Measurements from ENCODE around the gene AHNAK. TPM values are rescaled to one million over a fixed set of nuclear protein-coding genes. Genes with fewer than 3 reads are reported as not detected.
A peak's percentile ranks its signal among the peaks of the same experiment; 100 is the strongest.

AHNAK gene
- polyA plus RNA-seq, 12 donors, result 101 to 395 (median 301) TPM

DNA sequence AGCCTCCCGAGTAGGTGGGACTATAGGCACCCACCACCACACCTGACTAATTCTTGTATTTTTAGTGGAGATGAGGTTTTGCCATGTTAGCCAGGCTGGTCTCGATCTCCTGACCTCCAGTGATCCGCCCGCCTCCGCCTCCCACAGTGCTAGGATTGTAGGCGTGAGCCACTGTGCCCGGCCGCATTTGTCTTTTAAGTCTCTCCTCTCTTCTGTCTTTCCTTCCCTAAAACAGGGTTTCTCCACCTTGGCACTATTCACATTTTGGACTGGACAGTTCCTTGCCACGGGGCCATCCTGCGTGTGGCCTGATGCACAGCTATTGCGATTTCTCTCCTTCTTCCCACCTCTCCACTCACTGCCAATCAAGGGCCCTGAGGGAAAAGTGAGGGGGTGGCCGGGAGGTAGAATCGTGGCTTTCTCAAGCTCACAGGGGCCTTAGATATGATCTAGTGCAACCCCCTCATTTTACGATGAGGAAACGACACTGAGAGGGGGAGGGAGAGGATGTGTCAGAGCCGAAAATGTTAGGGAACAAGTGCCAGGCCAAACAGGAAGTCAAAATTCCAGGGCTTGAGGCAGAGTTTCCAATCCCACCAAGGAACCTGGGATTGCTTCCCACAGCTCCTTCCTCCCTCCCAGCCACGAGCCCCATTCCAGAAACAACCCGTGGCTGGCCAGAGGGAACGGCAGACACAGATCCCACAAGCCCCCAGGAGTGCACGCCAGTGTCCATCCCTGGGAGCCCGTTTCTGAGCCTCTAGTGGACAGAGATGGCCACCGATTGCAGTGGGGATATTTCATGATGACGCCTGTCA lies 106.6 kb downstream of the AHNAK start:
- DNase-seq, result peak; percentile 84

DNA sequence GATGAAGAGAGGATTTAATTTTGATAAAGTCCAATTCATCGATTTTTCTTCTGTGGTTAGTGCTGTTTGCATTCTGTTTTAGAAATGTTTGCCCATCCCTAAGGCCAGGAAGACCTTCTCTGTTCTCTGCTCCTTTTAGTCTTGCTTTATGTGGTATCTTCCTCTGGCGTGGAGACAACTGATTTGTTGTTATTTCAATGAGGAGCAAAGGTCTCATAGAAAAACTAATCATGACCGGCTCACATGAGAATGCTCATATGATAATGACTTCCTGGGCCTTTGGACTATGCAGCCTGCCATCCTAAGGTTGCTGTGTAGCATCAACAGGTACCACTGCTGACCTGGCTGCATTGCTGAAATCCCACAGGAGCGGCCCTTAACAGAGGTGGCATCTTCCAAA lies 108.0 kb downstream of the AHNAK start:
- DNase-seq, result no peak

DNA sequence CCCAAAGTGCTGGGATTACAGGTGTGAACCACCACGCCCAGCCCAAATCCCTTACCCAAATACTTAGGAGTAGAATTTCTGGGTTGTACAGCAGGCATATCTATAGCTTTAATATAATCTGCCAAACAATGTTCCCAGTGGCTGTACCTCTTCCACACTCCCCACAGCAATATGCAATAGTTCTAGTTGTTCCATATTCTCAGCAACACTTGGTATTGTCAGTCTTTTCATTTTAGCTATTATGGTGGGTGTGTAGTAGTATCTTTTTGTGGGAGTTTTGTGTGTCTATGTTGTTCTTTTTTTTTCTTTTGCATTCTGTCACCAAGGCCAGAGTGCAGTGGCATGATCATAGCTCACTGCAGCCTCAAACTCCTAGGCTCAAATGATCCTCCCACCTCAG lies 109.0 kb downstream of the AHNAK start:
- DNase-seq, result no peak

DNA sequence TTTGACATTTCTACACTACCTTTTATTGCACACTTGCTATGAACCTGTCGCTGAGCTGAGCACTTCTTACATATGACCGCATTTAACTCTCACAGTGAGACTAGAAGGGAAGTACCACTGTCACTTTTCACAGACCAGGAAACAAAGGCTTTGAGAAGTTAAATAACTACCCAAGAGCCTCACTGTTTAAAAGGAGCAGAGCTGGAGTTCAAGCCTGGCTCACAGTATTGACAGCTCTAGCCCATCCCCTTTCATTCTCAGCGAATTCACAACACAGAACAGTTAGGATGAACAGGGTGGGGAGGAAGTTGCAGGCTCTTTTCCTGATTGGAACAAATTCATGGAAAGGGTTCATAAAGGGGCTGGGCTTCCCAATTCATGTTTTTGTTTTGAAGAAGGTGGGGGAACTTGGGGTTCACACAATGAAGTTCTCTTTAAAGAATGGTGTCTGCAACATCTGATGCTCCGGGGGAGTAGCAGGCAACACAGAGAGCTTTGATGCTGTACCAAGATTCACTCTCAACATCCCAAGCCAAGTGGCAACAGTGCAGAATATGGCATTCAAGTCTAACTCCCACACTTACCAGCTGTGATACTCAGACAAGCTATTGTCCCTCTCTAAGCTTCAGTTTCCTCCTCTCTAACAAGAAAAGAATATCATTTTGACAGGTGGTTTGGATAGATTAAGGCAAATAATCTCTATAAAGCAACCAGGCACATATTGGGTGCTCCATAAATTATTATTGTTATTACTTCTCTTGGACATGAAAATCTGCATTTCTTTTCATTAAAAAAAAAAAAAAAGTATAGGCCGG lies 110.6 kb downstream of the AHNAK start:
- no peak for DNase-seq

DNA sequence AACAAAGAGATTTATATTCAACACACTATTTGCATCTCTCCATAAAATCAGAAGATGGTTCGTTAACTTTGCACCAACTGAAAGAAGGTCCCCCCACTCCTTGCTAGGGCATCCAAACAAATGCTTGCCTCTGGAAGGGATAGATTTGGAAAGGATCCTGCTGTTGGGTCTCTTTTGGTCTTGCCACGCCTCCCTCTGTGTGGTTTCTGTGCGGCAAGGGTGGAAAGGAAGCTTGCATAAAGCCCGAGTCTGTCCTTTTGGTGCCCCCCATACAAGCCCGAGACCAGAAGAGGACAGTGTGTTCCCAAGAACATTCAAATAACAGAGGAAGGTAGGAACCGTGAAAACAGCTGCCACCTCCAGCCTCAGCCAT lies 112.7 kb downstream of the AHNAK start:
- DNase-seq, result no peak

DNA sequence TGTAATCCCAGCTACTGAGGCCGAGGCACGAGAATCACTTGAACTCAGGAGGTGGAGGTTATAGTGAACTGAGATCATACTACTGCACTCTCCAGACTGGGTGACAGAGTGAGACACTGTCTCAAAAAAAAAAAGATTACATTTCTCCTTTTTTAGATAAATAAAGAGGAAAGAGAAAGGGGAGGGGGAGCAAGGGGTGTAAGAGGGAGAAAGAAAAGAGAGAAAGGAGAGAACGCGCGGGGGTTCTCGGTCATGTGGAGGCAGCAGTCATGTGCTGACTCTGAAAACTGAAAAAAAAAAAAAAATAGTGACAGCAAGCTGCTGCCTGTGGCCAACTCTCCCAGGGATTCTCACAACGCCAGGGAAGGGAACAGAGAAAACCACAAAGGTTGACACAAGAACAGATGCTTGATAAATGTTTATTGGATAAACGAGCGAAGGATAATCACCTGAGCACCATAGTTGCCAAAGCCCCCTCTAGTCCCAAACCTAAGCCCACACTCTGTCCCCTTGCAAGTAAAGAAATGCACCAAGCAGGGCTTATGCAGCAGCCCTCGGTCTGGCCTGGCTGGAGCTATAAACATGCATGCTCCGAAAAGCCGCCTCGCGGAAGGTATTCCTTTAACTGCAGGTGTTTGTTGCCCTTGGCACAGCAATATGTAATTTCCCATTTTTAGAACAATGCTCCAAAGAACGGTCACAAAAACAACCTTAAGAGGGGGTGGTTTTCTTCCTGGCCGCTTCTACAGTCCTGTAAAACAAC lies 113.3 kb downstream of the AHNAK start:
- DNase-seq, result no peak

DNA sequence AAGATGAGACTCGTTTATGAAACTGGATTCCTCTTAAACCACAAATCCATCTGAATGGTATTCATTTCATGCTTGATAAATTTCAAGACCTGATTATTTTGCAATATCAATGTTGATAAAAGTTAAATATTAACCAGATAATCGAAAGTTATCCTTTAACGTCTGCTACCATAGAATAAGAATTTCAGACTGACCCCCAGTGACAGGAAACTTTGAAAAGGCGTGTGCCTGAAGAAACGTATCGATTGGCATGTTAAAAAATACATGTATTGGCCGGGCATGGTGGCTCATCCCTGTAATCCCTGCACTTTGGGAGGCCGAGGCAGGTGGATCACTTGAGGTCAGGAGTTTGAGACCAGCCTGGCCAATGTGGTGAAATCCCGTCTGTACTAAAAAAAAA lies 113.9 kb downstream of the AHNAK start:
- DNase-seq, result no peak

DNA sequence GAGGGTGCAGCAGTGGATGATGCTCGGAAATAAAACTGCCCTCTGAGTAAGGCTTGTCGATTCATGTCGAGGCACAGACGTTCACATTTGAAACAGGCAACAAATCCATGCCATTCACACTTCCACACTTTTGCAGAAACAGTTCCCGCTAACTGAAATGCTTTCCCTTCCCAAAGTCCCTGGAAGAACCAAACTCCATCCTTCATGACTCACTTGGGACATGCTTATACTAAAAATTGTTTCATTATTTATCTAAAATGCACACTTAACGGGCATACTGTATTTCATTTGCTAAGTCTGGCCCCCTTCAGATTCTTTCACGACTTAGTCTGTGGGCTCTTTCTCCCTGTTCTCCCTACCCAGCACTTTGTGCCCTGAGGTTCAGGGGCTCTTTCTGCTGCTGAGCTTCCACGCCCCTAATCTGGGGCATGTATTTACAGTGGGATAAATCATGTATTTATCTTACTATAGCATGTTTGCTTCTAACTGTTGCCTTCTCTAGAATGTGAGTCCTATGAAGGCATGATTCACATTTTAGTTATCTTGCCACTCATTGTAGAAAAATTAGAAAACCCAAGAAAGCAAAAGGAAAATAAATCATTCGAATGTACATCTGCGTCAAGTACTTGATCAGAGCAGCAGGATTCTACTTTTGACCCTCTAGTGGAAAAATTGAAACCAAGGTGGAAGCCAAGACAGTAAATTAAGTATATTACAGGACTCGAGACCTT lies 115.3 kb downstream of the AHNAK start:
- no peak for DNase-seq

DNA sequence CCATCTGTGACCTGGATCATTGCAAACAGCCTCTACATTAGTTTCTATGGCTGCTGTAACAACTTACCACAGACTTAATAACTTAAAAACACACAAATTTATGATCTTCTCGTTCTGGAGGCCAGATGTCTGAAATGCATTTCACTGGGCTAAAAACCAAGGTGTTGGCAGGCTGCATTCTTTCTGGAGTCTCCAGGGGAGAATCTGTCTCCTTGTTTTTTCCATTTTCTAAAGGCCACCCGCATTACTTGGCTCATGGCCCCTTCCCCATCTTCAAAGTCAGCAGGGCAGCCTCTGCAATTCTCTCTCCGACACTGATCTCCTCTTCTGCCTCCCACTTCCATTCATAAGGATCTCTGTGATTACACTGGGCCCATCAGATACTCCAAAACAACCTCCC lies 116.2 kb downstream of the AHNAK start:
- DNase-seq, result peak; percentile 73

DNA sequence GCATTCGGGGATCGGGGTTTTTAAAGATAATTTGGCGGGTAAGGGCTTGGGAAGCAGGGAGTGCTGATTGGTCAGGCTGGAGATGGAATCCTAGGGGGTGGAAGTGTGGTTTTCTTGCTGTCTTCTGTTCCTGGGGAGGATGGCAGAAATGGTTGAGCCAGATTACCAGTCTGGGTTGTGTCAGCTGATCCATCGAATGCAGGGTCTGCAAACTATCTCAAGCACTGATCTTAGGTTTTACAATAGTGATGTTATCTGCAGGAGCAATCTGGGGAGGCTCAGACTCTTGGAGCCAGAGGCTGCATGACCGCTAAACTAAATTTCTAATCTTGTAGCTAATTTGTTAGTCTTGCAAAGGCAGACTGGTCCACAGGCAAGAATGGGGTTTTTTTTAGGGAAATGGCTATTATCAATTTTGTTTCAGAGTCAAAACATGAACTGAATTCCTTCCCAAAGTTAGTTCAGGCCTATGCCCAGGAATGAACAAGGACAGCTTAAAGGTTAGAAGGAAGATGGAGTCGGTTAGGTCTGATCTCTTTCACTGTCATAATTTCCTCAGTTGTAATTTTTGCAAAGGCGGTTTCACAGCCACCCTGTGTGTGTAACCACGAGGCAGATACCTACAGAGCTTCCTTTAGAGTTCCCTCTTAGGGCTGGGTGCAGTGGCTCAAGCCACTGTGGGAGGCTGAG lies 117.6 kb downstream of the AHNAK start:
- no peak for DNase-seq

DNA sequence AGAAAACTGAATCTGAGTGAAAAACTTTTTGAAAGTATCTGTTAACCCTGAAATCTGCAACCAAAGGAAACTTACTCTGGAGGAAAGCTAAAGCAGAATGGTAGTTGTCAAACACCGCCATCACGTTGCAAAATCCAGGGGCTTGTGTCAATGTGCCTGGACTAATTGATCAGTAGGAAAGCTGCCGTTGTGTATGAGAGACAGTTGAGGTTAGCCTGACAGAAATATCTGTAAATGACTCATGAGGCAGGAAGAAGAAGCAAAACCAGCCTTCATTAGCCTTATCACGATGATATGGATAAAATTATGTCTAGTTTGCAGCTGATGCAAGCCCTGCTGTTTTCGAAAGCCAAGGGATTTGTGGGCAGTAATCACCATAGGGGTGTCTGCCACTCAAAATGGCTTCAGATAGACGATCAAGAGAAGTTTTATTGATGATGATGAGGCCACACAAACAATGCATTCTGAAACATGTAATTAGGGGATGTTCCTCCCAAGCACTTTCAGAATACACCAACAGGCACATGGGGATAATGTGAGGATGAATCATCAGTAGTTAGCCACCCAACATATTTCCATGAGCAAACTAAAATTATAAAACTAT lies 118.9 kb downstream of the AHNAK start:
- DNase-seq, result no peak

DNA sequence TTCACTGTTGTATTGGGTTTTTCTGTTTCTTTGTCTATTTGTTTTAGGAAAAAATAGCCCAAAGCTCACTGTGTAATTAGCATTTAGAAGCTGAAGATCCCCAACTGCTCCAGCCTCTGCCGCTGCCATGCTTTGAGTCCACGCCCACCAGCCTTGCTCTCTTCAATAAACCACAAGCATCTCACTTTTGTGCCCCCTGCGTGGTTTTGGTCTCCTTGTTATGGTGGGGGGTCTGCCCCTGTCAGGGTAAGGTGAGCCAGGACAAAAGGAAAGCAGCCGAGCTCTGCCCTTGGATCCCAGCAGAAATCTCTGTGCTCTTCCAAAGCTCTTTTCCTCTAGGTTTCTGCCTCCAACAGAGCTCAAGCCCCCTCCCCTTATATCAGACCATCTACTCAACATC lies 123.6 kb downstream of the AHNAK start:
- DNase-seq, result no peak

DNA sequence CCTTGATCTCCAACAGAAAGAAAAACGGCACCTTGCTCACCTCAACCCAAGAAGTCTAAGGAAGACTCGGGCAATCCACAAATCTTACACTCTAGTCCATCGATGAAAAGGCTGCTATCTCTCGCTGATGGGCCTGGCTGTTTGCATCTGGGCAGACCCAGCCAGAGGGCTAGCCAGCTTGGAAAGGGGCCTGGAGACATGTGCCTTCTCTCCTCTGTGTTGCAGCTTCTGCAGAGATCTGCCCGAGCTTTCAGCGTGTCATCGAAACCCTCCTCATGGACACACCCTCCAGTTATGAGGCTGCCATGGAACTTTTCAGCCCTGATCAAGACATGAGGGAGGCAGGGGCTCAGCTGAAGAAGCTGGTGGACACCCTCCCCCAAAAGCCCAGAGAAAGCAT lies 124.6 kb downstream of the AHNAK start:
- DNase-seq, result no peak

DNA sequence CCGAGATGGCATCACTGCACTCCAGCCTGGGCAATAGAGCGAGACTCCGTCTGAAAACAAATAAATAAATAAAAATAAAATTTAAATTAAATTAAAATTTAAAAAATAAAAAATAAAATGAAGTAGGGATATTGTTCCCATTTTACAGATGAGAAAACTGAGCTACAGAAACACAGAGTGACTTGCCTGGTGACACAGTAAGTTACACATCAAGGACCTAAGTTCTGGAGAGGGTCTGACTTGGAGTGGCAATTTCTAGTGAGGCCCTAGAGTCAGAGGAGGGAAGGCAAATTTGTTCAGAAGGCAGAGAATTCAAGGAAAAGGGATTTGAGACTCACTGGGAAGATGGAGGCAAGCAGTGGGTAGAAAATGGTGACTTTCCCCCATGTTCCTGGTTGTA lies 125.7 kb downstream of the AHNAK start:
- no peak for DNase-seq

DNA sequence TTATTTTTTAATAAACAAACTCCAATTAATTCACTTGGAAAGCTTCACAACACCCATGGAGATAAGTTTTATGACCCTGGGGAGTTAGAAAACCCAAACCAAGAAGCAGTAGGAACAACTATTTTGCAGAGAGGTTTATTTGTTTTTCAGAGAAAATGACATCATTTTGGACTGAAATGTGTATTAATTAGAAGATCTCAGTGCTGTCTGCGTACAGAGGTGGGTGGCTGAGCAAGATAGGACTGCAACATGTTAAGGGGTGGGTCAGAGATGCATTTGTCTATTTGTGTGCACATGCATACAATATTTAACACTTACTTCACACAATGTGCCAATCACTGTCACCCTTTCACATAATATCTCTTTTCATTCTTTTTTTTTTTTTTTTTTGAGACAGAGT lies 126.7 kb downstream of the AHNAK start:
- no peak for DNase-seq

DNA sequence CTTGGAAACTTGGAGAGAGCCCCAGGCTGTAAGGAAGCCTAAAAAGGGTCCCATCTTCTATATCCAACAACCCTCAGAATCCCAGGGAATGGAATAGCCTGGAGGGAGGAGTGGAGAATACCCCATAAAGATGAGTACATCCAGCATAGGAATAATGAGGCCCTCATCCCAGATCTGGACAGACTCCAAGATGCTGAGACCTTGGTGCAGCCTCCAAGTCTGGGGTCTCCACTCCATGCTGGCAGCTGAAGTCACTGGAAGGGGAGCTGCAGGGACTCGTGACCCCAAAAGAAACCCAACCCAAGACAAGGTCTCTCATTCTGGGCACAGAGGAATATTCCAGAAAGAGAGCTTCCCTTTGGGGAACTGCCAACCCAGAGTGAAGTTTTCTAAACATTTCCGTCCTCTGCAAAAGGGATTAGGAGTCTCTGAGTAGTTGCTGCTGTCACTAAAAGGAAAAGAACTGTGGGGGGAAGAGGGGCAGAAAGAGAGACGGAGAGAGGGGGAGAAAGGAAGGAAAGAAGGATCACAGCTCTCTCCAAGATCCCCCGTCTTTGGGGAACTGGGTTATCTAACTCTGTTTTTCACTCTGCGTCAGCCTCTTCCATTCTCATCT lies 127.2 kb downstream of the AHNAK start:
- DNase-seq, result no peak

DNA sequence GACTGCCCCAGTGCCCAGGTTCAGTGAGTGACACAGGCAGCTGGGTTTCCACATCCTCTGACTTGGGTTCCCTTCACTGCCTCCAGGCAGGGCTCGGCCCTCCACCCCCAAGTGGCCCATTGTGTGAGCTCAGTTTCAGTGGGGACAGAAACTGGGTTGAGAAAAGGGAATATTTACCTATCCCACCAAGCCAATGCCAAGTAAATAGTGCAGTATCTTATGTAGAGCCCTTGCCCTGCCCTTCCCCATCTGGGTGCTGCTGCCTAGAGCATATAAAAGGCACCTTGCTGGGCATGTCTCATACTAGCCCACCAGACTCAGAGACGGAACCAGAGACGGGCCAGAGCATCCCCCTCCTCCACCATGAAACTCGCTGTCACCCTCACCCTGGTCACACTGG lies 127.9 kb downstream of the AHNAK start, which contains the start of gene SCGB1A1:
SCGB1A1 (plus strand) TSS at position 301 of the 400 bp plus-strand sequence; CDS start at position 364, 63 bp downstream.
- no peak for DNase-seq

DNA sequence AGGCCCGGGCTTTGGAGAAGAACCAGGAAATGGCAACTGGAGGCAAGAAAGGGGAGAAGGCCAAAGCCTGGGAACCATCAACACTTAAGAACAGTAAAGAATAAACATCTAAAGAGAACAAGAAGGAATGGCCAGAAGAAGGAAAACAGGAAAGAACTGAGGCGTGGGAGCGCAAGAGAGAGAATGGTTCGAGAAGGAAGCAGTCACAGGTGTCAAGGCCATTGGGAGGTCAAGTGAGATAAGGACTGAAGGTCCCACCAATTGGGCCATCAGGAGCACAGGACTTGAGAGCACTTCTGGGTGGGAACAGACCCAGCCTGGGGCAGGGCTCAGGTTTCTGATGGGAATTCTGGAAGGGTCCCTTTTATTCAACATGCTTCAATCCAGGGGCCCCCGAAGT lies 128.5 kb downstream of the AHNAK start:
- no peak for DNase-seq

DNA sequence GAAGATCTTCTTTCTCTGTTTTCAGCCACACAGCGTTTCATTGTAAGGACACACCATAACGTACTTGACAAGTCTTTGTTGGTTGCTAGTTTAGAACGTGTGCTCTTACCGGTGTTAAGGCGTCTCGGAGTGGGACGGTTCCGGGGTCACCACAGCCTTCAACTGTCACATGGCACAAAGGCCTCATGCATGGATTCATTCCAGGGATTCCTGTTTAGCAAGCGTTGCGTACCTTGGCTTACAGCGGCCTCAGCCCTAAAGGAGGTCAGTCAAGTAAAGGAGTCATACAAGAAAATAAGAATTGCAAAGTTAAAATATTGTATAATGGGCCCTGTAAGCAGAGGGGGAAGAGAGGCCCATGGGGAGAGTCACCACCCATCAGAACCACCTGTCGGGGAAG lies 130.0 kb downstream of the AHNAK start:
- DNase-seq, result no peak

DNA sequence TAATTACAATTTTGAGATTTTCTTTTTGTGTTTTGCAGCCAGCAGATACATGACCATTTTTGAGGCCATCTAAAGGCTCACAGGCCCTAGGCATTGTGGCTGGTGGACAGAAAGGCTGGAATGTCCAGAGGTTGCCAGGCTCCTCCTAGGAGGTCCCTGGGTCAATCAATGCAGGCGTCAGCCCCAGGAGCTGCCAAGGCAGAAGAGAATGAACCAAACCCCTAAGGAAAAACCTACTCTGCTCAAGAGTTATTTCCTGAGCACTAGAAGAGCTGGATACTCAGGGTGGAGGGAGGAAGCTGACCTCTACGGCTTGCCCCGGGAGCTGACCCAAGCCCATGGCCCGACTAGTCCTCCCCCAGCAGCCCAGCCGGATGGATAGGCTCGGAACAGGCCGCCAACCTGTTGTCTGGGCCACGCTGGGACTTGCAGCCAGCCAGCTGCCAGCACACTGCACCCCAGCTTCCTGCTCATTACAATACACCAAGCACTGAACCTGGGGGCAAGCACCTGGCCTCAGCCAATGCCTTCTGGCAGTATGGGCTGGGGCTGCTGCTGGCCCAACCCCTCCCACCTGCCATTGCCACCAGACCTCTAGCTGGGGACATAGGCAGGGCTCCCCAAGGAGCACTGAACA lies 133.4 kb downstream of the AHNAK start:
- no peak for DNase-seq
